ENCODE data around the gene ZBTB38.

Gene ZBTB38

GRCh38 chr3:141368062-141368924 lies at the start of gene ZBTB38:
TSS of gene ZBTB38 (plus strand) at chr3:141368504. CDS start at chr3:141442389, 73,885 bp downstream.
- peak within 1 kb of the TSS; percentile 84 for H3K27ac ChIP-seq (ENCODE audit: low read length)
- peak within 1 kb of the TSS; percentile 53 for H3K9ac ChIP-seq (ENCODE audit: low read length)

GRCh38 chr3:141320399-141321108 lies 47.8 kb upstream of the ZBTB38 start:
- Histone ChIP-seq H3K9ac (ENCODE audit: low read length) (no peak overlapping the region), H3K4me3 (ENCODE audit: low read length) (no peak overlapping the region), H3K27ac (ENCODE audit: low read length) (no peak overlapping the region), H3K9me3 (ENCODE audit: control insufficient read depth, low read depth, low read length) (no peaks in the 10 kb centered on the region), H3K27me3 (ENCODE audit: control insufficient read depth, insufficient read depth, low read length) (no peaks in the 10 kb centered on the region), H3K4me1 (ENCODE audit: control insufficient read depth, low read depth, low read length) (no peaks in the 10 kb centered on the region), H3K36me3 (ENCODE audit: control insufficient read depth, low read depth, low read length) (no peaks in the 10 kb centered on the region)

More at GRCh38 chr3:141368062-141368924, at the start of gene ZBTB38:
- Histone ChIP-seq H3K4me1 (ENCODE audit: control insufficient read depth, low read depth, low read length) (peaks cover 30% of the 10 kb centered on the region), H3K4me3 (ENCODE audit: low read length) (peak within 1 kb of the TSS; percentile 14), H3K9me3 (ENCODE audit: control insufficient read depth, low read depth, low read length) (no peaks in the 10 kb centered on the region), H3K36me3 (ENCODE audit: control insufficient read depth, low read depth, low read length) (no peaks in the 10 kb centered on the region), H3K27me3 (ENCODE audit: control insufficient read depth, insufficient read depth, low read length) (no peaks in the 10 kb centered on the region)

- no peak overlapping the region for H3K9ac ChIP-seq (ENCODE audit: low read length)
- no peaks in the 10 kb centered on the region for H3K27me3 ChIP-seq (ENCODE audit: control insufficient read depth, insufficient read depth, low read length)
- no peaks in the 10 kb centered on the region for H3K36me3 ChIP-seq (ENCODE audit: control insufficient read depth, low read depth, low read length)
- H3K4me3 ChIP-seq (ENCODE audit: low read length) = no peak overlapping the region
- no peaks in the 10 kb centered on the region for H3K9me3 ChIP-seq (ENCODE audit: control insufficient read depth, low read depth, low read length)
- no peaks in the 10 kb centered on the region for H3K4me1 ChIP-seq (ENCODE audit: control insufficient read depth, low read depth, low read length)
- H3K27ac ChIP-seq (ENCODE audit: low read length) = no peak overlapping the region
These were observed 47.2 kb upstream of the ZBTB38 start for GRCh38 chr3:141321109-141321497.

GRCh38 chr3:141323936-141324704 lies 44.2 kb upstream of the ZBTB38 start:
- no peak overlapping the region for H3K4me3 ChIP-seq (ENCODE audit: low read length)
- H3K36me3 ChIP-seq (ENCODE audit: control insufficient read depth, low read depth, low read length) = no peaks in the 10 kb centered on the region
- no peak overlapping the region for H3K27ac ChIP-seq (ENCODE audit: low read length)
- no peaks in the 10 kb centered on the region for H3K9me3 ChIP-seq (ENCODE audit: control insufficient read depth, low read depth, low read length)
- no peak overlapping the region for H3K9ac ChIP-seq (ENCODE audit: low read length)
- H3K27me3 ChIP-seq (ENCODE audit: control insufficient read depth, insufficient read depth, low read length) = no peaks in the 10 kb centered on the region
- H3K4me1 ChIP-seq (ENCODE audit: control insufficient read depth, low read depth, low read length) = peaks cover 5% of the 10 kb centered on the region

GRCh38 chr3:141326123-141326522 lies 42.2 kb upstream of the ZBTB38 start:
- no peaks in the 10 kb centered on the region for H3K9me3 ChIP-seq (ENCODE audit: control insufficient read depth, low read depth, low read length)
- H3K4me1 ChIP-seq (ENCODE audit: control insufficient read depth, low read depth, low read length) = peaks cover 5% of the 10 kb centered on the region
- H3K4me3 ChIP-seq (ENCODE audit: low read length) = no peak overlapping the region
- no peaks in the 10 kb centered on the region for H3K27me3 ChIP-seq (ENCODE audit: control insufficient read depth, insufficient read depth, low read length)
- H3K9ac ChIP-seq (ENCODE audit: low read length) = no peak overlapping the region
- H3K27ac ChIP-seq (ENCODE audit: low read length) = no peak overlapping the region
- H3K36me3 ChIP-seq (ENCODE audit: control insufficient read depth, low read depth, low read length) = no peaks in the 10 kb centered on the region

- Histone ChIP-seq H3K4me1 (ENCODE audit: control insufficient read depth, low read depth, low read length) (peaks cover 5% of the 10 kb centered on the region), H3K36me3 (ENCODE audit: control insufficient read depth, low read depth, low read length) (no peaks in the 10 kb centered on the region), H3K27me3 (ENCODE audit: control insufficient read depth, insufficient read depth, low read length) (no peaks in the 10 kb centered on the region), H3K27ac (ENCODE audit: low read length) (no peak overlapping the region), H3K4me3 (ENCODE audit: low read length) (no peak overlapping the region), H3K9me3 (ENCODE audit: control insufficient read depth, low read depth, low read length) (no peaks in the 10 kb centered on the region), H3K9ac (ENCODE audit: low read length) (no peak overlapping the region)
These were observed 41.7 kb upstream of the ZBTB38 start for GRCh38 chr3:141326626-141327025.

GRCh38 chr3:141328286-141329166 lies 39.8 kb upstream of the ZBTB38 start:
- H3K9ac ChIP-seq (ENCODE audit: low read length) = no peak overlapping the region
- H3K4me1 ChIP-seq (ENCODE audit: control insufficient read depth, low read depth, low read length) = peaks cover 5% of the 10 kb centered on the region
- H3K27ac ChIP-seq (ENCODE audit: low read length) = no peak overlapping the region
- no peaks in the 10 kb centered on the region for H3K36me3 ChIP-seq (ENCODE audit: control insufficient read depth, low read depth, low read length)
- no peaks in the 10 kb centered on the region for H3K27me3 ChIP-seq (ENCODE audit: control insufficient read depth, insufficient read depth, low read length)
- H3K4me3 ChIP-seq (ENCODE audit: low read length) = no peak overlapping the region
- no peaks in the 10 kb centered on the region for H3K9me3 ChIP-seq (ENCODE audit: control insufficient read depth, low read depth, low read length)

- H3K9me3 ChIP-seq (ENCODE audit: control insufficient read depth, low read depth, low read length) = no peaks in the 10 kb centered on the region
- no peaks in the 10 kb centered on the region for H3K36me3 ChIP-seq (ENCODE audit: control insufficient read depth, low read depth, low read length)
- H3K27ac ChIP-seq (ENCODE audit: low read length) = no peak overlapping the region
- no peak overlapping the region for H3K4me3 ChIP-seq (ENCODE audit: low read length)
- H3K27me3 ChIP-seq (ENCODE audit: control insufficient read depth, insufficient read depth, low read length) = no peaks in the 10 kb centered on the region
- H3K4me1 ChIP-seq (ENCODE audit: control insufficient read depth, low read depth, low read length) = peaks cover 13% of the 10 kb centered on the region
- H3K9ac ChIP-seq (ENCODE audit: low read length) = no peak overlapping the region
These were observed 38.1 kb upstream of the ZBTB38 start for GRCh38 chr3:141330235-141330634.

GRCh38 chr3:141330718-141331376 lies 37.5 kb upstream of the ZBTB38 start:
- no peak overlapping the region for H3K9ac ChIP-seq (ENCODE audit: low read length)

GRCh38 chr3:141331377-141332318 lies 36.7 kb upstream of the ZBTB38 start:
- H3K27me3 ChIP-seq (ENCODE audit: control insufficient read depth, insufficient read depth, low read length) = no peaks in the 10 kb centered on the region
- H3K4me3 ChIP-seq (ENCODE audit: low read length) = no peak overlapping the region
- H3K4me1 ChIP-seq (ENCODE audit: control insufficient read depth, low read depth, low read length) = peaks cover 10% of the 10 kb centered on the region
- H3K36me3 ChIP-seq (ENCODE audit: control insufficient read depth, low read depth, low read length) = no peaks in the 10 kb centered on the region
- no peak overlapping the region for H3K27ac ChIP-seq (ENCODE audit: low read length)
- H3K9me3 ChIP-seq (ENCODE audit: control insufficient read depth, low read depth, low read length) = no peaks in the 10 kb centered on the region
- no peak overlapping the region for H3K9ac ChIP-seq (ENCODE audit: low read length)

More at GRCh38 chr3:141330718-141331376, 37.5 kb upstream of the ZBTB38 start:
- Histone ChIP-seq H3K9me3 (ENCODE audit: control insufficient read depth, low read depth, low read length) (no peaks in the 10 kb centered on the region), H3K36me3 (ENCODE audit: control insufficient read depth, low read depth, low read length) (no peaks in the 10 kb centered on the region), H3K27me3 (ENCODE audit: control insufficient read depth, insufficient read depth, low read length) (no peaks in the 10 kb centered on the region), H3K4me1 (ENCODE audit: control insufficient read depth, low read depth, low read length) (peaks cover 13% of the 10 kb centered on the region), H3K27ac (ENCODE audit: low read length) (no peak overlapping the region), H3K4me3 (ENCODE audit: low read length) (no peak overlapping the region)

Measured in iPS-18a (cell line).